ENCODE measurements around the gene LAPTM4A.
"Not testable (repeated sequence)": the region's sequence is repeated elsewhere in the genome, so short reads cannot be mapped to it uniquely, and the experiment has no call there.

LAPTM4A gene
- total RNA-seq: 28.0 to 42.5 reads per million in 2 donors

GRCh38 chr2:20051532-20052228 is at the start of gene LAPTM4A:
Gene LAPTM4A (minus strand): TSS chr2:20051628. CDS start chr2:20051520, 108 bp downstream.
- peak; percentile 95 for DNase-seq

- no peak for DNase-seq
Measured at GRCh38 chr2:20100711-20101110, 49.3 kb upstream of the LAPTM4A start.

GRCh38 chr2:20099780-20100179 is 48.4 kb upstream of the LAPTM4A start:
- DNase-seq: no peak

- DNase-seq: peak; percentile 64
Measured at GRCh38 chr2:20097889-20098714, 46.7 kb upstream of the LAPTM4A start.

GRCh38 chr2:20095469-20095868 is 44.0 kb upstream of the LAPTM4A start:
- no peak for DNase-seq

- no peak for DNase-seq
Measured at GRCh38 chr2:20094955-20095354, 43.5 kb upstream of the LAPTM4A start.

- DNase-seq: no peak
Measured at GRCh38 chr2:20094142-20094755, 42.8 kb upstream of the LAPTM4A start.

GRCh38 chr2:20093263-20094141 is 42.1 kb upstream of the LAPTM4A start:
- DNase-seq: no peak

- no peak for DNase-seq
Measured at GRCh38 chr2:20092901-20093235, 41.4 kb upstream of the LAPTM4A start.

- DNase-seq: no peak
Measured at GRCh38 chr2:20092226-20092900, 40.9 kb upstream of the LAPTM4A start.

- DNase-seq: no peak
Measured at GRCh38 chr2:20091305-20091991, 40.0 kb upstream of the LAPTM4A start.

- DNase-seq: no peak
Measured at GRCh38 chr2:20089715-20090464, 38.5 kb upstream of the LAPTM4A start.

- not testable (repeated sequence) for DNase-seq
Measured at GRCh38 chr2:20085909-20086308, 34.5 kb upstream of the LAPTM4A start.

- DNase-seq: not testable (repeated sequence)
Measured at GRCh38 chr2:20082812-20083211, 31.4 kb upstream of the LAPTM4A start.

- no peak for DNase-seq
Measured at GRCh38 chr2:20081841-20082240, 30.4 kb upstream of the LAPTM4A start.

GRCh38 chr2:20080839-20081415 is 29.5 kb upstream of the LAPTM4A start:
- DNase-seq: no peak

- no peak for DNase-seq
Measured at GRCh38 chr2:20080428-20080827, 29.0 kb upstream of the LAPTM4A start.

GRCh38 chr2:20079546-20080115 is 28.2 kb upstream of the LAPTM4A start:
- no peak for DNase-seq

- no peak for DNase-seq
Measured at GRCh38 chr2:20077411-20077940, 26.0 kb upstream of the LAPTM4A start.

GRCh38 chr2:20076757-20077156 is 25.3 kb upstream of the LAPTM4A start:
- DNase-seq: no peak

All from T-helper 9 cell (primary cell).